NCI-H69 (cell line): ENCODE measurements around the gene PICALM.
A peak's percentile ranks its signal among the peaks of the same experiment; 100 is the strongest.
"Not testable (repeated sequence)": the region's sequence is repeated elsewhere in the genome, so short reads cannot be mapped to it uniquely, and the experiment has no call there.

ENCODE experiments used
- DNase-seq: peaks from one replicate; lab custom pipeline; 2025; lab: John Stamatoyannopoulos, UW

PICALM gene, protein sequence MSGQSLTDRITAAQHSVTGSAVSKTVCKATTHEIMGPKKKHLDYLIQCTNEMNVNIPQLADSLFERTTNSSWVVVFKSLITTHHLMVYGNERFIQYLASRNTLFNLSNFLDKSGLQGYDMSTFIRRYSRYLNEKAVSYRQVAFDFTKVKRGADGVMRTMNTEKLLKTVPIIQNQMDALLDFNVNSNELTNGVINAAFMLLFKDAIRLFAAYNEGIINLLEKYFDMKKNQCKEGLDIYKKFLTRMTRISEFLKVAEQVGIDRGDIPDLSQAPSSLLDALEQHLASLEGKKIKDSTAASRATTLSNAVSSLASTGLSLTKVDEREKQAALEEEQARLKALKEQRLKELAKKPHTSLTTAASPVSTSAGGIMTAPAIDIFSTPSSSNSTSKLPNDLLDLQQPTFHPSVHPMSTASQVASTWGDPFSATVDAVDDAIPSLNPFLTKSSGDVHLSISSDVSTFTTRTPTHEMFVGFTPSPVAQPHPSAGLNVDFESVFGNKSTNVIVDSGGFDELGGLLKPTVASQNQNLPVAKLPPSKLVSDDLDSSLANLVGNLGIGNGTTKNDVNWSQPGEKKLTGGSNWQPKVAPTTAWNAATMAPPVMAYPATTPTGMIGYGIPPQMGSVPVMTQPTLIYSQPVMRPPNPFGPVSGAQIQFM

DNA sequence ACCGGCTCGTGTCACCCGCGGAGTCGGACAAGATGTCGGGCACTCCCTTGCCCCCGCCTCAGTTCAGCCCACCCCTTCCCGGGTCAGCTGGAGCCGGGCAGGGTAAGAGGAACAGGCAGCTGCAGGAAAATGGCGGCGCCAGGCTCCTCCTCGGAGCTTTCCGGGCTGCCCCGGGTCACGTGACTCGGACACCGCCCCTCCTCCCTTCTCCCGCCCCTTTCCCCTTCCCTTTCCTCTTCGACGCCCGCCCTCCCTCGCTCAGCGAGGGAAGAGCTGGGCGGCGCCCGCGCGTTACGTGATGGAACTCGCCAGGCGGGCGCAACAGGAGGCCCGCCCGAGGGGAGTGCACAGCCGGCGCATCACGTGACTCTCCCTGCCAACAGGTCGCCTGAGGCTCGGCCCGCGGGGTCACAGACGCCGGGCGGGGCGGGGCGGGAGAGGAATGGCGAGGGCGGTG is at the start of gene PICALM:
PICALM (minus strand) TSS at position 134 of the 457 bp plus-strand sequence. CDS start 304 bp downstream, outside the sequence.
- peak; percentile 100 for DNase-seq

DNA sequence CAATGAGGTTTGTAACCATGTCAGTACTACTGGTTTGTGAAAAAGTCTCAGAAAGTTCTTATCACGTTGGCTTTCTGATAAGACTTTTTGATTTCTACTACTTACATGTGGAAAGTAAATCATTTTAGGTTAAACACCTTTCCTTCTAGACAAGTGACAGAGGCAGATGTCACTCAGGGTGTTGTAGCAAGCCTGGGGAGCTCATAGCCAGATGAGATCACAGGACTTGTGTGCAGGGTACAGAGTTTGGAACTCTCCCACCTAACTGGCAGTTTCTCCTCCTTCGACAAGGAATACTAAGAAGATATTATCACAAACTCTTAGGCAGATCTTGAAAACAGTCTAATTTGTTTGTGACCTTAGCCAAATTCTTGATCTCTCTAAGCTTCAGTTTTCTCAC is 49.4 kb upstream of the PICALM start:
- no peak for DNase-seq

DNA sequence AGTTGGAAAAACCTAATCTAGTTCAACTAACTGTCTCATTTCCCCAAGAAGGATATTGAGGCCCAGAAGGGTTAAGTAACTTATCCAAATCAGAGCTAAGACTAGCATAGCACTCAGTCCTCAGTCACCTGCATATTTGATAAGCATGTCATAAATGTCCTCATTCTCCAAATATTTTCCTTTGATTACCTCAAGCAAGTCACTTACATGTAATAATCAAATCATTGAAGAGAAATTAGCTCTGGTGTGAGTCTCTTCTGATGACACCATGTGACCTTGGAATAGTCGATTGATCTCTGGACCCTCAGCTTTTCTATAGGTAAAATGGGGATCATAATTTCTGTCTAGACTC is 48.8 kb upstream of the PICALM start:
- no peak for DNase-seq

DNA sequence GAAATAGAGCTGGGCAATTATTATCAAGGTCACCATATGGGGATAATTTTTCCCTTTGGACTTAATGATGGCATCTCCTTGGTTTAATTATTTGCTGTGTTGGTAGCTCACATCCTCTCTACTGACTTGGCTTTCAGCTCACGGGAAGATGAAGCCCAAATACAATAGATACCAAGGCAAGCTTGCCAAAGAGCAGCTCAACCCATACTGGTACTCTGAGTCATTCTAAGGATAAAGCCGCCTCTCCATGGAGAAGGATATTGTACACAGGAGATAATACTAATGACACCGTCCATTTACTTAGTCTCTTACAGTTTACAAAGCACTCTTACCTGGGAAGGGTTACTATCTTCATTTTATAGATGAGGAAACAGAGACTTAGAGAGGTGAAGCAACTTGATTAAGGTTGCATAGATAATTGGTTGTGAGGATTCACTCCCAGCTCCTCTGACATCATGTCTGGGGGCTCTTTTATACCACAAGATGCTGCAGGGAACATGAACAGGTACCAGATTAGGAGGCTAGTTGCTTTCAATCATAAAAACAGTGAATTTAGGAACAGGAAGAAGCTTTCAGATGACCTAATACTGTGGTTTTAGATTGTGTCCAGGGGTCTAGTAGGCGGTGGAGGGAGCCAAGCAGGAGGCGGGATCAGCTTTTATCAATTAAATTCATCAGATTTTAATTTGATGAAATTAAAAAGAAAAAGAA is 48.3 kb upstream of the PICALM start:
- peak; percentile 68 for DNase-seq

DNA sequence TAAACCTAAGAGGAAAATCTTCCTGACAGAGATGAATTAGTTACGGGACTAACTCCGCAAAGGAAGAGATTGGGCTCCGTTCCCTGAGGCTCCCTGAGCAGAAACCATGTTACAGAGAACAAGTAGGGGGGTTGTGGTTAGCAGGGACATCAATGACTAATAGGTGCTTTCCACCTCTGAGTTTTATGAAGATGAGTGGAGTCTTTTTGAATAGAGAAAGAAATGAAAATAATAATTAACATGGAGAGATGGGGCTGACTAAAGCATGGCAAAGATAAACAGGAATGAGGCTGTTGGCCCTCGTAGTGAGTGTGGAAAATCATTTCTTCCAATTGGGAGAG is 47.5 kb upstream of the PICALM start:
- peak; percentile 64 for DNase-seq

DNA sequence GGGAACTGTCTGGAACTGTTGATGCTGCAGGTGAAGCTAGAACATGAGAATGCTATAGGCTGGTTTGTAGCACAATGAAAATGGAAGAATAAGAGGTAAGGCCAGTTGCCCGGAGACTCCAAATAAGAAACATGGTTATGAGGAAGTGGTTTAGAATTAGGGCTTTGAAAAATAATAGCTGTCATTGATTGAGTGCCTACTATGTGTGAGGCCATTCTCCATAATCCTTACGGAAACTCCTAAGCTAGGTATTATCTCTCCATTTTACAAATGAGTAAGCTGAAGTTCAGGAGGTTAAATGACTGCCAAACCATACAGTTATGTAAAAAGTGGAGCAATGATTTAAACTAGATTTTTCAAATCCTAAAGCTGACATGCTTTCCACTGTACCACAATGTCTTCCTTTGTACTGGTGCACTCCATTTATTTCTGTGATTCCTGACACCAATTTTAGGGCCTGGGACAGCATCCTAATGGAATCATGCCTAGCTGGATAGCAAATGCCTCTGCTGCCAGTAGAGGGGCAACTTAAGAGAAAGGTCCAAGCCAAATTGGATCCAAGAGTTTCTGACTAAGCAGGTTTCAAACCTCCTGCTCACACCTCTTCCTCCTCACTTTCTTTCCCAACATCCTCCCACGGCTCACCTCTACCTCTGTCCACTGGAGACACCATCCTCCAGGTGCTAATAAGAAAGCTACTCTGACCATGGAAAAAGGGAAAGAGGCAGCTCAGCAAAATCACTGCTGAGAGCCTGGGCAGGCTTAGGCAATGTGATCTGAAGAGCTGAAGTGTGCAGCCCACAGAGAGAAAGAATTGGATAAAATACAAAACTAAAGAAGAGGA is 46.9 kb upstream of the PICALM start:
- peak; percentile 49 for DNase-seq

DNA sequence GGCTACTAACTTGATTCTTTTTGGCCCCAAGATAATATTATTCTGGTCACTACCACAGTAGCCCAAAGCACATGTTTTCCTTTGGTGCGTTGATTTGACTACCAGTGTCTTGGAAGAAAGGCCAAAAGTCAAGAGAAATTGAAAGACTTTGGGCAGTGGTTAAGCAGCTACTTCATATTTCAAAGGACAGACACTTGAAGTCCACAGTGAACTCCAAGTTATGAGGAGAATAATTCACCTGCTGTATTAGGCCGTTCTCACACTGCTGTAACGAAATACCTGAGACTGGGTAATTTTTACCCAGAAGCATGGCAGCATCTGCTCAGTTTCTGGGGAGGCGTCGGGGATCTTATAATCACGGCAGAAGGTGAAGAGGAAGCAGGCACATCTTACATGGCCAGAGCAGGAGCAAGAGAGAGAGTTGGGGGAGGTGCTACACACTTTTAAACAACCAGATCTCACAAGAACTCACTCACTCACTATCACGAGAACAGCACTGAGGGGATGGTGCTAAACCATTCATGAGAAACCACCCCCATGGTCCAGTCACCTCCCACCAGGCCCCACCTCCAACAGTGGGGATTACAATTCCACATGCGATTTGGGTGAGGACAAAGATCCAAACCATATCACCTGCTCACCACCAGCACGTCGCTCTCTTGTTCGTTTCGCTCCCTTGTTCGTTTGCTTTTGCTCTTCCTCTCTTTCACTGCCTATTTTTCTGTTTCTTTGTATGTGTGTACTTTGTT is 40.2 kb upstream of the PICALM start:
- no peak for DNase-seq

DNA sequence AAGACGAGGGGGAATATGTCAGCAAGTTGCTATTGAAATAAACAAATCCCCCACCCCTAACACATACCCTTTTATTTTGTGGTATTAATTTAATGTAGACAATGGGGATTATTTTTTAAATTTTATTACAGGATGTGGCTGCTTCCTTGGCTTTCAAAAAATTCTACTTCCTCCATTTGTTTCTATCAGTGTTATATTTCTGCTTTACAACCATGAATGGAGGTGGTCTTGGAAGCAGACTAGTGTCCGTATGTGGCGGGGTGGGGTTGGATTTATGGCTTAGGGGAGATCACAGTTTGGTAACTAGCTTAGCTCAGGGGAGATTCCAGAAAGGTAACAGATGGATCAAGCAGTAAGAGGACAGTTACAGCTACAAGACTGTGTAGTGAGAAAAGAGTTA is 39.3 kb upstream of the PICALM start:
- no peak for DNase-seq

DNA sequence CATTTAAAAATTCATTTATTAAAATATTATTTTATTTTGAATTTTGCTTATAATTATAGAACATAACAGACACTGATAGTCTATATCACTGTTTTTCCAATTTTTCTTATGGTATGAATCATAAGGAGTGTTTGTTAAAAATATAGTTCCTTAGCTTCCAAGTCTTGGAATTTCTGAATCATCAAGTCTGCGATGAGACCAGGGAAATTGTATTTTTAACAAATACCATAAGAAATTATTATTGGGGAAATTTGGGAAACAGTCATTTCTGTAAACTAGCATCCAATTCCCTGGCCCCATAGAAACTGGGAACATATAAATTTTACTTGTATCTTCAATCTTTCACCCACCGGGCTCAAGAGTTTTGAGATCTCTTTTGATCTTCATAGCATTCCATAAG is 38.0 kb upstream of the PICALM start:
- DNase-seq: no peak

DNA sequence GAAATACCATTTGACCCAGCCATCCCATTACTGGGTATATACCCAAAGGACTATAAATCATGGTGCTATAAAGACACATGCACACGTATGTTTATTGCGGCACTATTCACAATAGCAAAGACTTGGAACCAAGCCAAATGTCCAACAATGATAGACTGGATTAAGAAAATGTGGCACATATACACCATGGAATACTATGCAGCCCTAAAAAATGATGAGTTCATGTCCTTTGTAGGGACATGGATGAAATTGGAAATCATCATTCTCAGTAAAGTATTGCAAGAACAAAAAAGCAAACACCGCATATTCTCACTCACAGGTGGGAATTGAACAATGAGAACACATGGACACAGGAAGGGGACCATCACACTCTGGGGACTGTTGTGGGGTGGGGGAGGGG is 37.1 kb upstream of the PICALM start:
- DNase-seq: not testable (repeated sequence)

DNA sequence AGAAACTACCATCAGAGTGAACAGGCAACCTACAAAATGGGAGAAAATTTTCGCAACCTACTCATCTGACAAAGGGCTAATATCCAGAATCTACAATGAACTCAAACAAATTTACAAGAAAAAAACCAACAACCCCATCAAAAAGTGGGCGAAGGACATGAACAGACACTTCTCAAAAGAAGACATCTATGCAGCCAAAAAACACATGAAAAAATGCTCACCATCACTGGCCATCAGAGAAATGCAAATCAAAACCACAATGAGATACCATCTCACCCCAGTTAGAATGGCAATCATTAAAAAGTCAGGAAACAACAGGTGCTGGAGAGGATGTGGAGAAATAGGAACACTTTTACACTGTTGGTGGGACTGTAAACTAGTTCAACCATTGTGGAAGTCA is 36.7 kb upstream of the PICALM start:
- DNase-seq: not testable (repeated sequence)

DNA sequence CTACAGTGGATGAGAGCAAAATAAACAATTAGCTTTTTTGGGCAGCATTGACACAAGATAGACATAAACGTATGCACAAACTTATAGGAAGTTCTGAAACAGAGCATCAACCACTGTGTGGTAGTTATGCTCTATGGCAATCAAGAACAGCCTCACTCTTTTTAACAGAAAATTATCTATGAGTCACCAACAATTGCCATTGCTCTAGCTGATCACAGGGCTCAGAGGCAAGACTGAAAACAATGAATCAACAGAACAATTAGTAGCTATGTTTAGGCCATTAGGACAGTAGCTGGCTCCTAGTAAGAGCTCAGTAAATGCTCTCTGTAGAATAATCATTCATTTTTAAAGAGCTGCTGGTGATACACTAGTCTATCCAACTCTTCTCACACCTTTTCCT is 34.9 kb upstream of the PICALM start:
- peak; percentile 52 for DNase-seq

DNA sequence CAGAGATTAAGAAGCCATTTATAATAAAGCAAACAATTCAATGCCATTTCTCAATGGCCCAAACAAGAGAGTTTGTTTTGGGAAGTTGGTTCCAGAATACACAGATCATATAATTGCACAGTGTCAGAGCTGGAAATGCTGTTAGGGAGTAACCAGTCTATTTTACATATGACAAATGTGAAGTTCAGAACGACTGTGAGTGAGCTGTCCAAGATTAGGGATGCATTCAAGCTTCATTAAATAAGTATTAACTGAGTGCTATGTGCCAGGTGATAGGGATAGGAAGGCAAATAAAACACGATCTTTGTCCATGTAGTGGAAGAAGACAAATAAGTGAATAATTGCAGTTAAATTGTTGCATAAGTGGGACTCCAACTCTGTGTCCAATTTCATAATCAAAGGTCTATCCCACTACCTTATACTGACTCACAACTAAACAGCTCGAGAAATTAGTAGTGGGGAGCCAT is 33.1 kb upstream of the PICALM start:
- DNase-seq: peak; percentile 68

DNA sequence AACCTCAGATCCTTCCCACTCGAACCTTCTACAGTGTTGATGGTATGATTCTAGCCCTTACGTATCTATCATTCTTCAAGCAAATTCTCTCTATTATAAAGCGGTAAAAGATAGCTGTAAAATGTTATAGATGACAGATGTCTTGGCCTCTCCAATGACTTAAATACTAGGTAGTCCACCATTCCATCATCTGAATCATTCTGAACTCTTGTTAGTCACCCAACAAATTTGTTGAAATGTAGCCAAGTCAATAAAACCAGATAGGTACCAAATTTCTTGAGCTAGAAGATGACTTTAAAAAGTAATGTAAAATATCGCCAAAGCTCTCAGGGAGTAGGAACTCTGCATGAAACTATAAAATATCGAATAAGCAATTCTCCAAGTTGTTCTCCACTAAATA is 32.6 kb upstream of the PICALM start:
- DNase-seq: peak; percentile 73

DNA sequence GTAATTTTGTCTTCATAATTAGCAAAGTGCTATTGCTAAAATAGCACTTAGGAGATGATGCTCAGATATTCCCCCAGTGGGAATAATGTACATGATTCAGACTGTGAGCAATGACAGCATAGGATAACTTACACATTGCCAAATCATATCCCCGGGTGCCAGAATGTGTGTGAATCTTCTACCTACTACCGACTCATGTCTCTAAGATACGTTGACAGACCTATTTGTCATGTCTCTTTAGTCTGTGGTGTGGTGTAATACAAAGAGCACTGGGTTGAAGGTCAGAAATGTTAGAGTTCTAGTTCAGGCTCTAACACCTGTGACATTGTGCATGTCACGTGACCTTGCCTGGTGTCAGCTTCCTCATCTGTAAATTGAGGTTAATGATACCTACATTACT is 31.0 kb upstream of the PICALM start:
- peak; percentile 63 for DNase-seq

DNA sequence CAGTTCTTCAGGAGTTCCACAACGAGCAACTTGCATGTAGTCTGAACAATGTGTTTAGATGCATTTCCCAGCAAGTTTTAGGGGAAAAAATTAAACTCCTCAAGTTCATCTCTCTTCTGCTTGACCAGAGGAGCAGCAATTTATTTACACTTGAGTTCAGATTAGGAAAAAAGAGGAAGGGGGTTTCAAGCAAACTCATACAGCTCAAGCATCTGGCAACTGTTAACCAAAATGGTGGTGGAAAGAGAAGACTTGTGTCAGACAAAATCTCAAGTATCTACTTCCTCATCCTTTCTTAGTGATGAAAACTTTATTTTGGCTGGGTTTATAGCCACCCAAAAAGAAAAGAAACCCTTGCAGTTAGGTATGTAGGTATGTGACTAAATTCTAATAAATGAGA is 29.1 kb upstream of the PICALM start:
- DNase-seq: no peak

DNA sequence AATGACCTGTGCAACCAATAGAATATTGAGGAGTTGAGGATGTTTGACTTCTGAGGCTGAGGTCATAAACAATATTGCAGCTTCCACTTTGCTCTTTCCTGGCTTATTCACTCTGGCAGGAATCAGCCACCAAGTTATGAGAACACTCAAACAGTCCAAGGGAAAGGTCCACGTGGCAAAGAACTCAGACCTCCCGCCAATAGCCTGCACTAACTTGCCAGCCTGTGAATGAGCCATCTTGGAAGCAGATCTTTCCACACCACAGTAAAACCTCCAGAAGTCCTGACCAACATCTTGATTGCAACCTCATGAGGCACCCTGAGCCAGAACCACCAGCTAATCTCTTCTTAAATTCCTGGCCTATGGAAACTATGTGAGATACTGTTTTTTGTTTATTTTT is 22.7 kb upstream of the PICALM start:
- DNase-seq: no peak

DNA sequence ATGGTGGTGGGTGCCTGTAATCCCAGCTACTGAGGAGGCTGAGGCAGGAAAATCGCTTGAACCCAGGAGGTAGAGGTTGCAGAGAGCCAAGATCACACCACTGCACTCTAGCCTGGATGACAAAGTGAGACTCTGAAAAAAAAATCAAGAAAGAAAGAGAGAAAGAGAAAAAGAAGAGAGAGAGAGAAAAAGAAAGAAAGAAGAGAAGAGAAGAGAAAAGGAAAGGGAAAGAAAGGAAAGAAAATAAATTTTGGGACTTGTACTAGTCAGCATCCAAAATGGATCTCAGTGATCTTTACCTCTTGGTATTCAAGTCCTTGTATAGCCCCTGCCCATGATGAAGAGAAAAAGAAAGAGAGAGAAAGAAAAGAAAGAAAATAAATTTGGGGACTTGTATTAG is 22.2 kb upstream of the PICALM start:
- no peak for DNase-seq

DNA sequence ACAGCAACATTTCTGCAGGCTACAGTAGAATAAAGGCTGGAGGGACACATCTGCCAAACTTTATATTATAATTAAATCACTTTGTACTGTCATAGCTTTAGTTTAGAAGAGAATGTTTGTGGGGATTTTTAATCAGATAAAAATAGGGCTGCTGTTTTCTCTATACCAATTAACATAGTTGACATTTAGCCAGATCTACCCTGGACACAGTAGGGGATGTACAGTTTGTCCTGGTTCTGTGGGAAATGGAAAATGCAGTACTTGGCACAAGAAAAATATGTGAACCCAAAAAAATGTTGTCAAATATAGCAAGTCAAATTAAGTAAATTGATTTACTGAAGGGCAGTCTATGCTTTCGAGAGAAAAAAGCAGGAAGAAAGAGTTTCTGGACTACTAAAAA is 20.8 kb upstream of the PICALM start:
- DNase-seq: no peak

DNA sequence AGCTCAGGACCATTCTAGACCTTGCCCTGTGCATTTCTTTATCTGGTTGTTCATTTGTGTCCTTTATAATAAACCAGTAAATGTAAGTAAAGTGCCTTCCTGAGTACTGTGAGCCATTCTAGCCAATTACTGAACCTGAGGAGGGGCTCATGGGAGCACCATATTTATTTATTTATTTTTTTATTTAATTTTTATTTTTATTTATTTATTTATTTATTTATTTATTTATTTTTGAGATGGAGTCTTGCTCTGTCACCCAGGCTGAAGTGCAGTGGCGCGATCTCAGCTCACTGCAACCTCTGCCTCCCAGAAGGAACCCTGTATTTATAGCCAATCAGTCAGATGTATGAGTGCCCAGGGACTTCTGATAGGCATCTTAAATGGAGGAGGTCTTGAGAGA is 18.8 kb upstream of the PICALM start:
- not testable (repeated sequence) for DNase-seq

DNA sequence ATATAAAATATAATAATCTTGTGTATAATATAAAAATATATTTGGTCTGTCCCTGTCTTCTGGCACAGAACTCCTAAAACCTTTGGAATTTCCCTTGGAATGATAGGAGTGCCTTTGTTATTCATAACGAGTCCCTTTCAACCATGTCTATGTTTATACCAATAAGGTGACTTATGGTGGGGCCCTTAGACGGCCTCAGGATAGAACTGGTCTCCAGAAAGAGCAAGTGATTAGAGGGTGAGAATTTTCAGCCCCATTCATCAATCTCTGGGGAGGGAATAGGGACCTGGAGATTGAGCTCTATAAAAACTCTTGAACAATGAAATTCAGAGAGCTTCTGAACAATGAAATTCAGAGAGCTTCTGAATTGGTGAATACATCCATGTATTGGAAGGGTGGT is 18.4 kb upstream of the PICALM start:
- DNase-seq: no peak
